ENCODE data around the gene KPNA1.
"Not testable (repeated sequence)": the region's sequence is repeated elsewhere in the genome, so short reads cannot be mapped to it uniquely, and the experiment has no call there.

KPNA1 gene

DNA sequence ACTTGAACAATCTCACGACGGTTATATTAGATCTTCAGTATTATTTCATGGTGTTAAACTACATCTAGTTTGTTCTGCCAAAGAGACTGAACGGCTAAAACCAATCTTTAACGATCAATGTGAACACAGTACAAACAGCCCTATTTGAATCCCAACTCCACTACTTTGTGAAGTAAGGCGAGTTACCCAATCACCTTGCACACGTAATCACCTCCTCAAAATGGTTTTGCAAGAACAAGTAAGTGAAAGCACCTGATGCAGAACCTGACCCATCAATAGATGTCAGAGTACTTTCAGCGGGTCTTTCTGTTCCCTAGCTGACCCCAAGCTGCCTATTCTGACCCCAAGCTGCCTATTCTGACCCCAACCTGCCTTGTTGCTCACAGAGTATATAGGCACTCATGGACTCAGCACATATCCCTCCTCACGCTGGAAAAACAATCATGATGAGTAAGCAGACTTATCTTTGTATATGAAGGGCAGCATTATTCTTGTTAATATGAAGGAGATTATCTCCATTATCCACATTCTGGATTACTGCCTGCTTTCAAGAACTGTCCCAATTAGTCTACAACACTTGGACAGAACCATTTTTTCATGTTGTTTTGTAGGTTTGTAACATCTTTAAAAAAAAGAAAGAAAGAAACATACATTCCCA is 3.7 kb downstream of the KPNA1 start:
- H3K4me3 ChIP-seq (ENCODE audit: low read length): no peak overlapping the region
- DNase-seq (ENCODE audit: low read depth): peak; percentile 55
- TF ChIP-seq, protein P1, sequence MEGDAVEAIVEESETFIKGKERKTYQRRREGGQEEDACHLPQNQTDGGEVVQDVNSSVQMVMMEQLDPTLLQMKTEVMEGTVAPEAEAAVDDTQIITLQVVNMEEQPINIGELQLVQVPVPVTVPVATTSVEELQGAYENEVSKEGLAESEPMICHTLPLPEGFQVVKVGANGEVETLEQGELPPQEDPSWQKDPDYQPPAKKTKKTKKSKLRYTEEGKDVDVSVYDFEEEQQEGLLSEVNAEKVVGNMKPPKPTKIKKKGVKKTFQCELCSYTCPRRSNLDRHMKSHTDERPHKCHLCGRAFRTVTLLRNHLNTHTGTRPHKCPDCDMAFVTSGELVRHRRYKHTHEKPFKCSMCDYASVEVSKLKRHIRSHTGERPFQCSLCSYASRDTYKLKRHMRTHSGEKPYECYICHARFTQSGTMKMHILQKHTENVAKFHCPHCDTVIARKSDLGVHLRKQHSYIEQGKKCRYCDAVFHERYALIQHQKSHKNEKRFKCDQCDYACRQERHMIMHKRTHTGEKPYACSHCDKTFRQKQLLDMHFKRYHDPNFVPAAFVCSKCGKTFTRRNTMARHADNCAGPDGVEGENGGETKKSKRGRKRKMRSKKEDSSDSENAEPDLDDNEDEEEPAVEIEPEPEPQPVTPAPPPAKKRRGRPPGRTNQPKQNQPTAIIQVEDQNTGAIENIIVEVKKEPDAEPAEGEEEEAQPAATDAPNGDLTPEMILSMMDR (conservative IDR thresholded peaks at IDR 0.05; ENCODE audit: low read depth, low read length): no peak

DNA sequence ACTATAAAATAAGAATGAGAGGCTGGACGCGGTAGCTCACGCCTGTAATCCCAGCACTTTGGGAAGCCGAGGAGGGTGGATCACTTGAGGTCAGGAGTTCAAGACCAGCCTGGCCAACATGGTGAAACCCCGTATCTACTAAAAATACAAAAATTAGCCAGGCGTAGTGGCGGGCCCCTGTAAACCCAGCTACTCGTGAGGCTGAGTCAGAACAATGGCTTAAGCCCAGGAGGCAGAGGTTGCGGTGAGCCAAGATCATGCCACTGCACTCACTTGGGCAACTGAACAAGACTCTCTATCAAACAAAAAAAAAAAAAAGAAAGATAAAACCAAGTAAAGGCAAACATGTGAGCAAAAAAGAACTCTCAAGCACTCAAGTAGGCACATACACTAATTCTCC is 5.8 kb downstream of the KPNA1 start:
- DNase-seq (ENCODE audit: low read depth): peak; percentile 85
- H3K4me3 ChIP-seq (ENCODE audit: low read length): not testable (repeated sequence)

DNA sequence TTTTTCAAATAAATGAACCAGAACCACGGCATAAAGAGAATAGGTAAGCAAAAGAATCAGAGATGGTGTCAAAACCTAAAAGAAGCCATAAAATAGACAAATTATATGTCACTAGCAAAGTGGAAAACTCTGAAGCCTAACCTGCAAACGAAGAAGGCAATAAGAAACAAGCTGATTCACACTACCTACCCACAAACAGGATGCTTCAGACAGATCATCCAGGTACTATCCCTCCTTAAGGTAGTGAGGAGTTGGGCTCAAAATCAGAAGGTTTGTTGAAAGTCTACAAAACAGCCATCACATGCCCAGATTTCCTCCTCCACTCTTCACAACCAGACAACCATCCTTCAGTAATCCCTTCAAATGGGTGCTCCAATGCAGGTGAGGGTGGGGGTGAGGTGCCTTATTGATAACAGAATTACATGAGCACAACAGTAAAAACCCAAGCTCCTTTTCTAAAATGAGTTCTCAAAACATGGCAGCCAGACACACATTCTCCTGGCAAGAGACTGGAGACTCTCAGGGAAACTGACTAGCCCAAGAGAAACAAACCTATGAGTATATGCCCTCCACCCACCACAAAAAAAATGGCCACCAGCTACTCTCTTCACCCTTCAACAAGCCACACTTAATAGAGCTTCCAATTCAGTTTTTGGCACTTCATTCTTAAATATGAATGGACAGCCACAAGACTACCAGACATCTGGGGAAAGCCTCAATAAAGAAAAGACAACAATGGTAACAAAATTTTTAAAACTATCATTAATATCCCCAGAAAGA is 6.4 kb downstream of the KPNA1 start:
- H3K4me3 ChIP-seq (ENCODE audit: low read length): no peak overlapping the region
- TF ChIP-seq, protein P1 (conservative IDR thresholded peaks at IDR 0.05; ENCODE audit: low read depth, low read length): no peak
- DNase-seq (ENCODE audit: low read depth): no peak

DNA sequence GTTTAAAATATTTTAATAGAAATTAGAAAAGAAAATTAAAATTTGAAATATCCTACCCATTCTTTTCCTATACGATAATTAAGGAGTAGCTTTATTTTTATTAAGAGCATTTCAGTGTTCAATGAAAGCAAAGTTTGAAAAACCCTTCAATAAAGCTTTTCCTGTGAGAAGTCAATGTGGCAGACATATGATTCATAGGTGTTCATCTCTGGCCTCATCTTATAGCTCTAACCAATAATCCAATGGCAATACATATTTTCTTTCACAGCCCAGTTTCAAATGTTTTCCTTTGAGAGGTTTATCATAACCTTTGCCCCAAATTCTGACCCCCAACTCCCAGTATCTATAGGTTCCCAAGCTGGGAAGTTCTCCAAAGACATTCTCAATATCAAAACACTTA is 8.3 kb downstream of the KPNA1 start:
- H3K4me3 ChIP-seq (ENCODE audit: low read length): no peak overlapping the region
- TF ChIP-seq, protein P1 (conservative IDR thresholded peaks at IDR 0.05; ENCODE audit: low read depth, low read length): no peak
- no peak for DNase-seq (ENCODE audit: low read depth)

DNA sequence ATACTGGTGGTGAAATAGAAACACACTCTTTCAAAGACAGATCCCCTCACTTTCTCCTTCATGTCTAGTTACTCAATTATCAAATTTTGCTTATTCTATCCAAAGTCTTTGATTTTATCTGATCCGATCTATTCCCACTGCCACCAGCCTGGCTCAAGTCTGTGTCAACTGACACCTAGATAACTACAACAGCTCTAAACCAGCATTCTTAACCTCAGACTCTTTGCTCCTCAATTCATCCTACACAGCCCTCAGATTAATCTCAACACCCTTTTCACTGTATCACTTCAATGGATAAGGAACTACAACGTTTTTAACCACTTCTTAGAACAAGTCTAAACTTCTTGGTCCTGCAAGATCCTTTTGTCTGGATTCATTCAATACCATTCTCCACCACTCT is 9.1 kb downstream of the KPNA1 start:
- TF ChIP-seq, protein P1 (conservative IDR thresholded peaks at IDR 0.05; ENCODE audit: low read depth, low read length): no peak
- no peak for DNase-seq (ENCODE audit: low read depth)
- no peak overlapping the region for H3K4me3 ChIP-seq (ENCODE audit: low read length)

- TF ChIP-seq, protein P1 (conservative IDR thresholded peaks at IDR 0.05; ENCODE audit: low read depth, low read length): no peak
- DNase-seq (ENCODE audit: low read depth): no peak
- H3K4me3 ChIP-seq (ENCODE audit: low read length): no peak overlapping the region
Measured at GRCh38 chr3:122502941-122503340, 11.8 kb downstream of the KPNA1 start.

DNA sequence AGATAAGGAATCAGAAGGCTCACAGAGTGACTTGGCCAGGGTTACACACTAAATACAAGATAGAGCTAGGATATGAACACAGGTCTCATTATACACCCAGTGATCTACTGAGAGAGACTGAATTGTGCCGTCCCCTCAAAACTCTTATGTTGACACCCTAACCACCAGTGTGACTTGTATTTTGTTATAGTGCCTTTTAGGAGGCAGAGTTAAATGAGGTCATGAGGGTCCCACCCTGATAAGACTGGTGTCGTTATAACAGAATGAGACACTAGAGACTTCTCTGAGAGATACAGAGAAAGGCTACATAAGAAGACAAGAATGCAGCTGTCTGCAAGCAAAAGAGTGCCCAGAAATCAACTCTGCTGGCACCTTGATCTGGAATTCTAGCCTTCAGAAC is 12.6 kb downstream of the KPNA1 start:
- DNase-seq (ENCODE audit: low read depth): no peak
- TF ChIP-seq, protein P1 (conservative IDR thresholded peaks at IDR 0.05; ENCODE audit: low read depth, low read length): no peak
- H3K4me3 ChIP-seq (ENCODE audit: low read length): no peak overlapping the region

GRCh38 chr3:122500964-122501363 is 13.8 kb downstream of the KPNA1 start:
- DNase-seq (ENCODE audit: low read depth): not testable (repeated sequence)

More at GRCh38 chr3:122500964-122501363, 13.8 kb downstream of the KPNA1 start:
- not testable (repeated sequence) for H3K4me3 ChIP-seq (ENCODE audit: low read length)

All from retinal pigment epithelial cell (primary cell).